Measurements from ENCODE around the gene CTAG1A.
"Not testable (repeated sequence)": the region's sequence is repeated elsewhere in the genome, so short reads cannot be mapped to it uniquely, and the experiment has no call there.

The CTAG1A gene

GRCh38 chrX:154560326-154560725, 24.6 kb upstream of the CTAG1A start:
- H3K4me3 ChIP-seq (ENCODE audit: low read length); DNase-seq (ENCODE audit: low read depth): not testable (repeated sequence)

DNA sequence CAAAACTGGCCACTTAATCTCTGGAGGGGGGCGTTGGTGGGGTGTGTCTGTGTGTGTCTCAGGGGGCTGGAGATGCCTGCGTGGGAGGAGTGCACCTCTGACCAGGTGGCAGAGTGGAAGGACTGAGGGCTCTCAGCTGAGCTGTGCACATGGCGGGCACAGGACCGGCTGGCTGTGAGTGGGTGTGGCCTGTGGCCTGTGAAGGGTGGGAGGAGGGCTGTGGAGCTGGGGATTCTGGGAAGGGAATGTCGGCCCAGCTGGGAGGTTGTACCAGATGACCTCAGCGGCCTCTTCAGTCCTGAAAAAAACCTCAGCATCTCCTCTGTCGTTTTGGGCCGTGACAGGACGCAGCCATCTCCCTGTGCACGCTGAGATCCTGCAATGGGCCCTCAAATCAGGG, 22.6 kb upstream of the CTAG1A start:
- not testable (repeated sequence) for DNase-seq (ENCODE audit: low read depth); H3K4me3 ChIP-seq (ENCODE audit: low read length)

GRCh38 chrX:154570361-154570760, 14.6 kb upstream of the CTAG1A start:
- not testable (repeated sequence) for DNase-seq (ENCODE audit: low read depth)

DNA sequence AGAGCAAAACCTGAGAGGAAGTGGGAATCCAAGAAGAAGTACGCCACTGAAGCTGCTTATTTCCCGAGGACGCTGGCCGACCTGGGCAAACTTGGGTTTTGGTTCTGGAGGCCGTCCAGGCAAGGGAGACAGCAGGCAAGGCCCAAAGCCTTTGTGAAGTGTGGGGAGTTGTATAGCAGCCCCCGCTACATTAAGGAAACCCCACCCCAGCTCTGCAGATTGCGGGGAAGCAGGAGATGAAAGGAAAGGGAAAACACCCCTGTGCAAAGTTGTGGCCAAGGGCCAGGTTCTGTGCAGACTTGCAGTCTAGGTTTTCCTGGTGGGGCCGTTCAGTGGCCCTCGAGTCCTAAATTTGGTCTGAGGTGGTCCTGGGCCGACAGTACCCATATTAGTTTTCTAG, 11.9 kb upstream of the CTAG1A start:
- DNase-seq (ENCODE audit: low read depth); H3K4me3 ChIP-seq (ENCODE audit: low read length): not testable (repeated sequence)

More at GRCh38 chrX:154570361-154570760, 14.6 kb upstream of the CTAG1A start:
- not testable (repeated sequence) for H3K4me3 ChIP-seq (ENCODE audit: low read length)

- H3K4me3 ChIP-seq (ENCODE audit: low read length); DNase-seq (ENCODE audit: low read depth): not testable (repeated sequence)
These were observed 9.9 kb upstream of the CTAG1A start for GRCh38 chrX:154575076-154575475.

DNA sequence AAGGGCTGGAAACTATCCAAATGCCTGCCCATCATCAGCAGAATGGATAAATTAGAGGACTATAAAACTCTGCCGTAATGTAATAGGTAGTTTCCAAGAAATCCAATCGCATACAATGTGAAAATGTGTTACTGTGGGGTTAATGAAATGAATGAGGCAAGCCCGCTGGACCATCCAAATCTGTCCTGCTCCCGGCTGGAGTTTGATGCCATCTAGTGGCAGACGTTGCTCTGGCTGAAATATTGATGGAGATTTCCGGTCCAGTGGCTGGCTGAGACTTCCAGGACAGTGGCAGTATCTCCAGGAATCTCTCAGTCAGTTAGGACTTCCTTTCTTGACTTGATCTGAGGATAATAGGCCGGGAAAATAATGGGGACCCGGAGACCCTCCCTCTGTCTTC, 1.9 kb upstream of the CTAG1A start:
- DNase-seq (ENCODE audit: low read depth); H3K4me3 ChIP-seq (ENCODE audit: low read length): not testable (repeated sequence)

DNA sequence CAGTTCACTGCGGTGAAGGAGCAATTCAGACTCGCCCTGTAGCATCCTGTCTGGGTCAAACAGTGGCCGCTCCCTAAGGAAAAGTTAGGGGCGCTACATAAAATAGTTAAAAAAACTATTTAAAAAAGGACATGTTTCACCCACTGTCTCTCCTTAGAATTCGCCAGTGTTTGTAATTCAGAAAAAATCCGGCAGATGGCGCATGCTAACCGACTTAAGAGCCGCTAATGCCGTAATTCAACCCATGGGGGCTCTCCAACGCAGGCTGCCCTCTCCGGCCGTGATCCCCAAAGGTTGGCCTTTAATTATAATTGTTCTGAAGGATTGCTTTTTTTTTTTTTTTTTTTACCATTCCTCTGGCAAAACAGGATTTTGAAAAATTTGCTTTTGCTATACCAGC, 5.5 kb downstream of the CTAG1A start:
- not testable (repeated sequence) for H3K4me3 ChIP-seq (ENCODE audit: low read length); DNase-seq (ENCODE audit: low read depth)

DNA sequence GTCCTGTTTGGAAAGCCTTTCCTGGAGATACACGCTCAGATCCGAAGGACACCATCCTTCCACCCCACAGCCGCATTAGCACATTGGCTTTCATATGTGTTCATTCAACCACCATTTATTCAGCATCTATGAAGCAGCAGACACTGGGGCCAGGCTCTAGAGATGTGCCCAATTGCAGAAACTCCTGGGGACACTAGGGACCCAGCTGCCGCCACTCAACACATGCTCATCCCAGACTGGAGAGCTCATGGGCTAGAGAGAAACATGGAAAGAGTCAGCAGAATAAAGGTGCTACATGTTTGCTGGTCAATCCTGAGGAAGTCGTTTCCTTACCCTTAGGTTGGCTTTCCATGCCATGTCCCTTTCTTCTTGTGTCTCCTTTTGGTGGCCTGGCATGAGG, 7.6 kb downstream of the CTAG1A start:
- no peak overlapping the region for H3K4me3 ChIP-seq (ENCODE audit: low read length)
- TF ChIP-seq CTCF (conservative IDR thresholded peaks at IDR 0.05; ENCODE audit: low read length), result no peak
- no peak for DNase-seq (ENCODE audit: low read depth)

DNA sequence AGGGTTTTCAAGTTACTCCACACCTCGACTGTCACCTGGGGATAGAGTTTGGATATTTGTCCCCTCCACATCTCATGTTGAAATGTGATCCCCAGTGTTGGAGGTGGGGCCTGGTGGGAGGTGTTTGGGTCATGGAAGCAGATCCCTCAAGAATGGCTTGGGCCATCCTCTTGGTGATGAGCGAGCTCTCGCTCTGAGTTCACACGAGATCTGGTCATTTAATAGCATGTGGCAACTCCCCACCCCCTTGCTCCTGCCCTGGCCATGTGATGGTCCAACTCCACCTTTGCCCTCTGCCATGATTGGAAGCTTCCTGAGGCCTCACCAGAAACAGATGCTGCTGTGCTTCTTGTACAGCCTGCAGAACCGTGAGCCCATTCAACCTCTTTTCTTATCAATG, 8.3 kb downstream of the CTAG1A start:
- DNase-seq (ENCODE audit: low read depth), result no peak
- no peak overlapping the region for H3K4me3 ChIP-seq (ENCODE audit: low read length)
- no peak for TF ChIP-seq CTCF (conservative IDR thresholded peaks at IDR 0.05; ENCODE audit: low read length)

DNA sequence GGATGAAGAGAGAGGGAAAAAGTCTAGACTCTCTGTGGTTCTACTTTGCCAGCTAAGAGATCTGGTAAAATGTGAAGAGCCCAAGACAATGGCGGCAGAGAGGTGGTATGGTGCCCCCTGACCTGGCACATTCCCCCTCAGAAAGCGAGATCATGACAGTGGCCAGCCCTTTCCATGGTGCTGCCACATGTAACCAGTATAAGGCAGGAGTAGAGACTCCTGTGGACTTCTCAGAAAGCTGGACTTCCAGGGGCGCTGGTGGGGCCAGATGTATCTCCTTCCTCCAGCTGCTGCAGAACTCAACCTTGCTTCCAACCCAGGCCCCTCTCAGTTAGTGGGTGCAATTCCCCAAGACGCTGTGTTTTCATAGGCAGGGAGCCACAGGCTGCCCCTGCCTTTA, 9.6 kb downstream of the CTAG1A start:
- no peak for TF ChIP-seq CTCF (conservative IDR thresholded peaks at IDR 0.05; ENCODE audit: low read length)
- DNase-seq (ENCODE audit: low read depth), result no peak
- no peak overlapping the region for H3K4me3 ChIP-seq (ENCODE audit: low read length)

- no peak overlapping the region for H3K4me3 ChIP-seq (ENCODE audit: low read length)
These were observed 10.8 kb downstream of the CTAG1A start for GRCh38 chrX:154595559-154596249.

More at GRCh38 chrX:154595559-154596249, 10.8 kb downstream of the CTAG1A start:
- peak; percentile 38 for DNase-seq (ENCODE audit: low read depth)
- no peak for TF ChIP-seq CTCF (conservative IDR thresholded peaks at IDR 0.05; ENCODE audit: low read length)
